Pancreas (tissue), 10 donors: ENCODE measurements around the gene SLC39A10. TPM values are rescaled to one million over a fixed set of nuclear protein-coding genes. Genes with fewer than 3 reads are reported as not detected.

Experiments
- ATAC-seq, 4 donors: fragments of 200-7000 bp; cut with Tn5 transposase; one replicate each; pipeline versions ENCODE4 v1.8.0 to v1.9.1; 2020; ENCODE audit warnings: mild to moderate bottlenecking in 4 of 4, moderate library complexity in 4 of 4
- DNase-seq, 6 donors: peaks; one replicate each; pipeline ENCODE4 v3.0.0-alpha.2; 2020
- FAIRE-seq: peaks from 2 replicates; lab custom pipeline; 2012; peaks lifted over from hg19 to GRCh38; lab: Jason Lieb, UNC
- H3K27ac ChIP-seq, 4 donors: fragments of 200-600 bp; sonication (generic); 1 replicate in 3 of 4; 2 replicates in 1 of 4; pipeline versions ENCODE4 v1.5.0 to v1.8.0; 2020
- H3K27me3 ChIP-seq, 4 donors: fragments of 200-600 bp; one replicate each; pipeline ENCODE4 v1.8.0; 2021
- H3K36me3 ChIP-seq, 3 donors: fragments of 200-600 bp; sonication (generic) in 1 of 3; one replicate each; pipeline versions ENCODE4 v1.5.0 to v1.8.0; 2020 to 2021
- H3K4me1 ChIP-seq, 3 donors: fragments of 200-600 bp; one replicate each; pipeline ENCODE4 v1.8.0; 2021
- H3K4me3 ChIP-seq, 4 donors: fragments of 200-600 bp; sonication (generic) in 2 of 4; one replicate each; pipeline versions ENCODE4 v1.5.0 to v1.8.0; 2020 to 2021
- H3K9me3 ChIP-seq, 4 donors: fragments of 200-600 bp; one replicate each; pipeline ENCODE4 v1.8.0; 2021
- WGBS, 2 donors: extraction: QIAGEN DNeasy Blood & Tissue Kit; methylation state at CpG; one replicate each; pipeline ENCODE4 v1.1.7; 2013; 5-methylcytosine and 5-hydroxymethylcytosine counted together
- intact Hi-C, 3 donors: fragments of 100-400 bp; cut with DNase I; formaldehyde crosslinking; loops; one replicate each; pipeline versions ENCODE4 v1.11.1 to v1.14.2; 2022
- polyA plus RNA-seq, 2 donors: library from polyadenylated mRNA; stranded (reverse); fragments of 200-250 nt; gene quantifications; one replicate each; pipeline ENCODE4 v1.2.3, GENCODE V29; 2013
- total RNA-seq, 6 donors: library from RNA; stranded (reverse); fragmentation: NEBNext Ultra II Directional in 4 of 6; extraction: Animal tissue kit (Norgen Biotek cat#: 25700) in 4 of 6; gene quantifications; one replicate each; pipeline versions ENCODE4 v1.2.1 to v1.2.4, GENCODE V29; 2021 to 2023
- TF ChIP-seq, protein P1 (sequence below), 4 donors: fragments of 200-600 bp; sonication (generic) in 3 of 4; IDR thresholded peaks; one replicate each; pipeline versions ENCODE4 v1.5.0 to v1.8.0; 2021; ENCODE audit warnings: antibody characterized with exemption in 4 of 4
- donor health status: healthy with polysubstance abuse.
- donor health status: DM: no; HTN: no; CAD: no; lungs with moderate emphysema.
- donor health status: DM: no; HTN: no; CAD: no.
- donor health status: control.
- donor health status: control.
- donor health status: Bipolar disorder and iron deficiency.
- donor health status: DM: yes; HTN: yes; CAD: no.
- donor health status: DM: no; HTN: no; CAD: no.
- donor health status: DM: no; HTN: no; CAD: no.
- donor health status: DM: yes; HTN: yes; CAD: no.

Gene SLC39A10
- total and polyA plus RNA-seq, 8 donors, result 6.3 to 17.3 (median 10.9) TPM

DNA sequence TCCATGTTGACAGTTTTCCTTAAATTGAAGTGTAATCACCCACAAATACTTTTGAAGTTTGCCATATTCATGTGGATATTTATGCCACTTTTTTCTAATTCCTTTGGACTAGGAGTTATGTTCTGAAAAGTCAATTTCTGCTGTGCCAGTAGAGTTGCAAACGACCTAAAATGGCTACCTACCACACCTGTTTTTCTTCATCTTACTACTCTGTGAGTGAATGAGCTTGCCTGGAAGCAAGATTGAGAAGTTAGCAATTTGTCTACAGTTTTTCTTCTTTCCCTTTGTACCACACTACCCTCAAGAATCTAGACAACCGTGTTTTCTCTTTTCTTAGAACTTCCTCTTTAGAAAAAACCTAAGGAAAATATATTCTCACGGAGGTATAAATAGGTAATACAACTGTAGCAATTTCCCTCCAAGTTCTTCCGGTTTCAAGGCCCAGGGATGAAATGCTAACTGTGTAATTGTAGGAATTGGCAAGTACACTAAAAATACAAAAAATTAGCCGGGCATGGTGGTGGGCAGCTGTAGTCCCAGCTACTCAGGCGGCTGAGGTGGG, 7.3 kb upstream of the SLC39A10 start:
- Histone ChIP-seq H3K36me3 (no peaks in the 10 kb centered on the region), H3K4me3 (no peak overlapping the region), H3K4me1 (peaks cover 0 to 3% (median 0%) of the 10 kb centered on the region in 3 donors), H3K27me3 (no peaks in the 10 kb centered on the region), H3K27ac (peak overlapping the region in 1 of 4 donors; percentile 1), H3K9me3 (no peaks in the 10 kb centered on the region)
- ATAC-seq, result no peak
- TF ChIP-seq, protein P1, sequence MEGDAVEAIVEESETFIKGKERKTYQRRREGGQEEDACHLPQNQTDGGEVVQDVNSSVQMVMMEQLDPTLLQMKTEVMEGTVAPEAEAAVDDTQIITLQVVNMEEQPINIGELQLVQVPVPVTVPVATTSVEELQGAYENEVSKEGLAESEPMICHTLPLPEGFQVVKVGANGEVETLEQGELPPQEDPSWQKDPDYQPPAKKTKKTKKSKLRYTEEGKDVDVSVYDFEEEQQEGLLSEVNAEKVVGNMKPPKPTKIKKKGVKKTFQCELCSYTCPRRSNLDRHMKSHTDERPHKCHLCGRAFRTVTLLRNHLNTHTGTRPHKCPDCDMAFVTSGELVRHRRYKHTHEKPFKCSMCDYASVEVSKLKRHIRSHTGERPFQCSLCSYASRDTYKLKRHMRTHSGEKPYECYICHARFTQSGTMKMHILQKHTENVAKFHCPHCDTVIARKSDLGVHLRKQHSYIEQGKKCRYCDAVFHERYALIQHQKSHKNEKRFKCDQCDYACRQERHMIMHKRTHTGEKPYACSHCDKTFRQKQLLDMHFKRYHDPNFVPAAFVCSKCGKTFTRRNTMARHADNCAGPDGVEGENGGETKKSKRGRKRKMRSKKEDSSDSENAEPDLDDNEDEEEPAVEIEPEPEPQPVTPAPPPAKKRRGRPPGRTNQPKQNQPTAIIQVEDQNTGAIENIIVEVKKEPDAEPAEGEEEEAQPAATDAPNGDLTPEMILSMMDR (IDR thresholded peaks at IDR 0.05), result no peak
- no peak for DNase-seq
- WGBS, 2 donors, result 68 to 73% methylated on average over 6 of the region's 6 CpGs
- no peak for FAIRE-seq
- intact Hi-C loops, result no loop called here

DNA sequence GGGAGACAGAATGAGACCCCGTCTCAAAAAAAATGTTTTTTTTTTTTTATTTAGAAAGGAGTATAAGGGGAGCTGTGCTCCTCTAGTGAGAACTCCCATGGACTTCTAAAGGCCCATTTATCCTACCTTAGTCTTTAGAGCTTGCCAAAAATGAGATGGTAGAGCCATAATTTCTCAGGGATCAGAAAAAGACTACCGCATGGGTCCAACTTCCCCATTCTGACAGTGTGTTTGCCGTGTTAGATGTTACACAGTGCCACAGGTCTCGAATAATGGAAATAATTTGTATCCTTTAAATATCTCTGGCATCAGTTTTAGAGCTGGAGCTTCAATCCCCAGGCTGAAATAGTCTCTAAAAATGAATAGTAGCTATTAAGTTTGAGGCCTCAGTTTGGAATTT, 6.0 kb upstream of the SLC39A10 start:
- intact Hi-C loops, result no loop called here
- Histone ChIP-seq H3K27ac (peak overlapping the region in 1 of 4 donors; percentile 11), H3K9me3 (no peaks in the 10 kb centered on the region), H3K36me3 (no peaks in the 10 kb centered on the region), H3K4me3 (no peak overlapping the region), H3K27me3 (no peaks in the 10 kb centered on the region), H3K4me1 (no peaks in the 10 kb centered on the region)
- peak in 1 of 4 donors; percentile 35 for ATAC-seq
- no peak for DNase-seq
- TF ChIP-seq, protein P1 (IDR thresholded peaks at IDR 0.05), result no peak
- WGBS, 2 donors, result 74% methylated on average over 4 of the region's 4 CpGs
- no peak for FAIRE-seq

DNA sequence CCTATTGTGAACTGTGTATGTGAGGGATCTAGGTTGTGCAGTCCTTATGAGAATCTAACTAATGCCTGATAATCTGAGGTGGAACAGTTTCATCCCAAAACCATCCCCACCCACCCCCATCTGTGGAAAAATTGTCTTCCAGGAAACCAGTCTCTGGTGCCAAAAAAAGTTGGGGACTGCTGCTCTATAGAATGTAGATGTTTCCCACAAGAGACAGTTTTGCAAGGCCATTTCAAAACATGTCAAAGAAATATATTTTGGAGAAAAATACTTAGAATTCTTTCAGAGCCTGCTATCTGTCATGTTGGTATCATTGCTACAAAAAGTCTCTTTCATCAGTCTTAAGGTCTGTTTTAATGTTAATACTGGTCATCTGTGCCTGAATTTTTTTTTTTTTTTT, 4.1 kb upstream of the SLC39A10 start:
- Histone ChIP-seq H3K36me3 (no peaks in the 10 kb centered on the region), H3K4me3 (no peak overlapping the region), H3K4me1 (no peaks in the 10 kb centered on the region), H3K27ac (no peak overlapping the region), H3K9me3 (no peaks in the 10 kb centered on the region), H3K27me3 (no peaks in the 10 kb centered on the region)
- DNase-seq, result no peak
- intact Hi-C loops, result no loop called here
- no peak for FAIRE-seq
- TF ChIP-seq, protein P1 (IDR thresholded peaks at IDR 0.05), result no peak
- ATAC-seq, result no peak

DNA sequence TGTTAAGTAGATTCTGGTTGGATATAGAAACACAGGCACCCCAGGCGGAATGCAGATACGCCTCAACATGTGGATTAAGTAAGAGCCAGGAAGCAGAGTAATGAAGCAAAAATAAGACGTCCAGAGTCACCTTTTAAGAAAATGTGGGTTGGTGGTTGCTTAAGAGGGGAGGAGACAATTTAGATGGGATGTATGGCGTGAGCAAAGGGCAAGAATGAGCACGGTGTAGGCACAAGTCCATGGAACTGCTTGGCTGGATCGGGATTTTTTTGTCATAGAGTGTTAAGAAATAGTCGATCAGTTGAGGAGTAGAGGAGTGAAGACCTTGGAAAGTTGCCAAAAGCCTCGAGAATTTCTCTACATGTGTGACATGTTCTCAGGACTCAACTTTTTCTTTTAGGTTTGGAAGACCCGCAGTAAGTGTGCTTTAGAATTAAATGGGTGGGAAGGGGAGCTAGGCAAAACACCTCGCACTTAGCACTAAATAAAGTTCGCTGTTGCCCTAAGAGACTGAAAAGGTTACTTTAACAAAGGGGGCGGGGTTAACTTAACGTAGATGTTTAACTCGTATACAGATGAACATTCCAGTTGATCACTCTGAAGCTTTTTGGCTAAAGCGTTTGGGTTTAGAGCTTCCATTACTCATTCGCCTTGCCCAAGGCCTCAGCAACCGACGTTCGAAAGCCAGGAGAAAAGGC, 716 bp upstream of the SLC39A10 start:
- Histone ChIP-seq H3K36me3 (no peaks in the 10 kb centered on the region), H3K4me1 (peaks cover 6 to 16% (median 10%) of the 10 kb centered on the region in 3 donors), H3K27me3 (no peaks in the 10 kb centered on the region), H3K27ac (peak overlapping the region; percentile 74 to 100 (median 96)), H3K4me3 (peak overlapping the region in 3 of 4 donors; percentile 14 to 87 (median 30)), H3K9me3 (no peaks in the 10 kb centered on the region)
- ATAC-seq (no peak), FAIRE-seq (no peak), DNase-seq (peak in 3 of 6 donors; percentile 8 to 31 (median 22))
- TF ChIP-seq, protein P1 (IDR thresholded peaks at IDR 0.05), result no peak
- intact Hi-C loops, result no loop called here
- WGBS, 2 donors, result 23 to 24% methylated on average over 19 of the region's 19 CpGs
